GM21529 (cell line): ENCODE results near the gene NOMO2.
A peak's percentile ranks its signal among the peaks of the same experiment; 100 is the strongest.
"Not testable (repeated sequence)": the region's sequence is repeated elsewhere in the genome, so short reads cannot be mapped to it uniquely, and the experiment has no call there.

Source experiments
- ATAC-seq: cut with Tn5 transposase; IDR thresholded peaks from one replicate; pipeline ENCODE4 v1.9.1; 2021; ENCODE audit not compliant: unreplicated experiment

Gene NOMO2, protein sequence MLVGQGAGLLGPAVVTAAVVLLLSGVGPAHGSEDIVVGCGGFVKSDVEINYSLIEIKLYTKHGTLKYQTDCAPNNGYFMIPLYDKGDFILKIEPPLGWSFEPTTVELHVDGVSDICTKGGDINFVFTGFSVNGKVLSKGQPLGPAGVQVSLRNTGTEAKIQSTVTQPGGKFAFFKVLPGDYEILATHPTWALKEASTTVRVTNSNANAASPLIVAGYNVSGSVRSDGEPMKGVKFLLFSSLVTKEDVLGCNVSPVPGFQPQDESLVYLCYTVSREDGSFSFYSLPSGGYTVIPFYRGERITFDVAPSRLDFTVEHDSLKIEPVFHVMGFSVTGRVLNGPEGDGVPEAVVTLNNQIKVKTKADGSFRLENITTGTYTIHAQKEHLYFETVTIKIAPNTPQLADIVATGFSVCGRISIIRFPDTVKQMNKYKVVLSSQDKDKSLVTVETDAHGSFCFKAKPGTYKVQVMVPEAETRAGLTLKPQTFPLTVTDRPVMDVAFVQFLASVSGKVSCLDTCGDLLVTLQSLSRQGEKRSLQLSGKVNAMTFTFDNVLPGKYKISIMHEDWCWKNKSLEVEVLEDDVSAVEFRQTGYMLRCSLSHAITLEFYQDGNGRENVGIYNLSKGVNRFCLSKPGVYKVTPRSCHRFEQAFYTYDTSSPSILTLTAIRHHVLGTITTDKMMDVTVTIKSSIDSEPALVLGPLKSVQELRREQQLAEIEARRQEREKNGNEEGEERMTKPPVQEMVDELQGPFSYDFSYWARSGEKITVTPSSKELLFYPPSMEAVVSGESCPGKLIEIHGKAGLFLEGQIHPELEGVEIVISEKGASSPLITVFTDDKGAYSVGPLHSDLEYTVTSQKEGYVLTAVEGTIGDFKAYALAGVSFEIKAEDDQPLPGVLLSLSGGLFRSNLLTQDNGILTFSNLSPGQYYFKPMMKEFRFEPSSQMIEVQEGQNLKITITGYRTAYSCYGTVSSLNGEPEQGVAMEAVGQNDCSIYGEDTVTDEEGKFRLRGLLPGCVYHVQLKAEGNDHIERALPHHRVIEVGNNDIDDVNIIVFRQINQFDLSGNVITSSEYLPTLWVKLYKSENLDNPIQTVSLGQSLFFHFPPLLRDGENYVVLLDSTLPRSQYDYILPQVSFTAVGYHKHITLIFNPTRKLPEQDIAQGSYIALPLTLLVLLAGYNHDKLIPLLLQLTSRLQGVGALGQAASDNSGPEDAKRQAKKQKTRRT

DNA sequence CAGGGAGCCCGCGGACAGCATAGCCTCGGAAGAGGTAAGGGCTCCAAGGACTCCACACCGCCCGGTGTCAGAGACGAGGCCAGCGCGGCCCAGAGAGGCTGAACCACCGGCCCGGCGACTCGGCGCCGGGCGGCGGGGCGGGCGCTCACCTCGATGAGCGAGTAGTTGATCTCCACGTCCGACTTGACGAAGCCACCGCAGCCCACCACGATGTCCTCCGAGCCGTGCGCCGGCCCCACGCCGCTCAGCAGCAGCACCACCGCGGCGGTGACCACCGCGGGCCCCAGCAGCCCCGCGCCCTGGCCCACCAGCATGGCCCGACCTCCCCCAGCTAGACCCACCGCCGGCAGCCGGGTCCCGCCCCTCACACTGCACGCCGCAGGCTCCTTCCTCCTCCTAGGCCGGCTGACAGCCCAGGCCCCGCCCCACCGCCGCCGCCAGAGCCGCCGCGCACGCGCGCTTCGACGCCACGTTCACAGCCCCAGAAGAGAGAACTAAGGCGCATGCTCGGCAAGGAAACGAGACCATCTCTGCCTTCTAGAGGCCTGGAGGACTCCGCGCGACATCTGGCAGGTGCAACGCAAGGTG is at the start of gene NOMO2:
Gene NOMO2, minus strand, starts transcription at position 371 of the 588 bp plus-strand sequence. Its CDS starts 57 bp downstream, at position 314.
- ATAC-seq = peak; percentile 92

DNA sequence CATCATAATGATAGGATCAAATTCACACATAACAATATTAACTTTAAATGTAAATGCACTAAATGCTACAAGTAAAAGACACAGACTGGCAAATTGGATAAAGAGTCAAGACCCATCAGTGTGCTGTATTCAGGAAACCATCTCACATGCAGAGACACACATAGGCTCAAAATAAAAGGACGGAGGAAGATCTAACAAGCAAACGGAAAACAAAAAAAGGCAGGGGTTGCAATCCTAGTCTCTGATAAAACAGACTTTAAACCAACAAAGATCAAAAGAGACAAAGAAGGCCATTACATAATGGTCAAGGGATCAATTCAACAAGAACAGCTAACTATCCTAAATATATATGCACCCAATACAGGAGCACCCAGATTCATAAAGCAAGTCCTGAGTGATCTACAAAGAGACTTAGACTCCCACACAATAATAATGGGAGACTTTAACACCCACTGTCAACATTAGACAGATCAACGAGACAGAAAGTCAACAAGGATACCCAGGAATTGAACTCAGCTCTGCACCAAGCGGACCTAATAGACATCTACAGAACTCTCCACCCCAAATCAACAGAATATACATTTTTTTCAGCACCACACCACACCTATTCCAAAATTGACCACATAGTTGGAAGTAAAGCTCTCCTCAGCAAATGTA is 48.4 kb upstream of the NOMO2 start:
- not testable (repeated sequence) for ATAC-seq

DNA sequence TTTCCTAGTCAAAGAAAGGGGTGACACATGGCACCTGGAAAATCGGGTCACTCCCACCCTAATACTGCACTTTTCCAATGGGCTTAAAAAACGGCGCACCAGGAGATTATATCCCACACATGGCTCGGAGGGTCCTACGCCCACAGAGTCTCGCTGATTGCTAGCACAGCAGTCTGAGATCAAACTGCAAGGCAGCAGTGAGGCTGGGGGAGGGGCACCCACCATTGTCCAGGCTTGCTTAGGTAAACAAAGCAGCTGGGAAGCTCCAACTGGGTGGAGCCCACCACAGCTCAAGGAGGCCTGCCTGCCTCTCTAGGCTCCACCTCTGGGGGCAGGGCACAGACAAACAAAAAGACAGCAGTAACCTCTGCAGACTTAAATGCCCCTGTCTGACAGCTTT is 46.4 kb upstream of the NOMO2 start:
- ATAC-seq = not testable (repeated sequence)

DNA sequence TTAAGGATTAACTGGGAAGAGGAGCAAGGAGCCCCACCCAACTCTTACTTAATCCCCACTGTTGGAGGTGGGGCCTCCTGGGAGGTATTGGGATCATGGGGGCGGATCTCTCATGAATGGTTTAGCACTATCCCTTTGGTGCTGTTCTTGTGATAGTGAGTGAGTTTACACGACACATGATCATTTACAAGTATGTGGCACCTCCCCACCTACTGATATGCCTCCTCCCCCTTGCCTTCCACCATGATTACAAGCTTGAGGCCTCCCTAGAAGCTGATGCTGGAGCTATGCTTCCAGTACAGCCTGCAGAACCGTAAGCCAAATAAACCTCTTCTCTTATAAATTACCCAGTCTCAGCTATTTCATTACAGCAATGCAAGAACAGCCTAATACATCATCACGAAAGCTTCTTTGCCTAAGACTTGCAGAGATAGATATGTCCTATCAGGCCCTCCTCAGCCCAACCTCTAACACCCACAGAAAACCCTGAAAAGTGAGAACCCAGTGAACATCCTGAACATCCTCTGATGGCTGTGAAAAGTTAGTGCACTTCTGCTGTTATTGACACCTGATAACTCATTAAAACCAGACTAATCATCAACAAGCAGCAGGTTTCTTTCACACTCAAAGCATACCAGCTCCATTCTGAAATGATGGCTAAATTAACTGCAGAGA is 41.8 kb upstream of the NOMO2 start:
- not testable (repeated sequence) for ATAC-seq

DNA sequence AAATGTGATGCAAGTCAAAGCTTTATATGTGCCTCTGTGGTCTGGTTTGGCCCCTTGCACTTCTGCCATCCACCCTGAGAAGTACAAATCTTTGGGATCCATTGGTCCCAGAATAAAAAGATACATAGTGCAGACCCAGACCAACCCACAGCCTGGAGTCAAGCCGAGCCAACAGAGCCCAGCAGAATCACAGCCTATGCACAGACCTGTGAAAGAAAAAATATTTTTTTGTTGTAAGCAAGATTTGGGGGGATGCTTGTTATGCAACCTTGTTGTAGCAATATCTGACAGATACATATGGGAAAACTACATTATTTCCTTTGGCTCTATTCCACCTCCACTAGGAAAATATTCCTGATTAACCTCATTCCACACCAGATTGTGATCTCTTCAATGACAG is 36.7 kb upstream of the NOMO2 start:
- ATAC-seq = not testable (repeated sequence)

DNA sequence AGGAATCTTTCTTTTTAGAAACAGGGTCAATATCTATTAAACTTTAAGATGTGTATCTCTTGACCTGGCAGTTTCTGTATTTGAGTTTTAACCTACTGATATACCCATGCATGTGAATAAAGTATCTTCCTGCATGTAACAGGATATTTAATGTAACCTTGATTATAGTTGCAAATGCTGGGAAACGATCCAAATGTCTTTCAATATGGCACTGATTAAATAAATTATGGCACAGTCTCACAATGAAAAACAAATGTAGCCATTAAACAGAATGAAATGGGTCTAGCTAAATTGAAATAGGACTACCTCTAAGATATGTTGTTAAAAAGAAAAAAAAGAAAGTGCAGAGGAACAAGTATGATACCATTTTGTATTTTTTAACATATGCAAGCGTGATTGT is 35.8 kb upstream of the NOMO2 start:
- not testable (repeated sequence) for ATAC-seq

DNA sequence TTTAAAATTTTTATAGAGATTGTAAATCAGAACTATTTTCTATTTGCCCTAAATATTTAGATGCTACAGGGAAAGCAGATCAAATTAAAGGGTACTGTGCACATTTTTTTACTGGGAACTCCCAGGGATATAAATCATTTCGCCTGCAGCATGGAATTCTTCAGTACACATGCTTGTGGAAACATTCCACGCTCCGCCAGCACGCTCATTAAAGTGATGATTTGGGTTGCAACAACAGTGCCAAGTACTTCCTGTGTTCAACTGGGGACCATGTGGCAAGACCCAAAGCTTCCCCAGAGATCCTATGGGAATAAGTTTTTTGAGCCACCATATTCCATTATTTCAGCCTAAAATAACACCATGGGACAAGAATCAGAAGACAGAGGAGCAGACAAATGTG is 35.4 kb upstream of the NOMO2 start:
- not testable (repeated sequence) for ATAC-seq

DNA sequence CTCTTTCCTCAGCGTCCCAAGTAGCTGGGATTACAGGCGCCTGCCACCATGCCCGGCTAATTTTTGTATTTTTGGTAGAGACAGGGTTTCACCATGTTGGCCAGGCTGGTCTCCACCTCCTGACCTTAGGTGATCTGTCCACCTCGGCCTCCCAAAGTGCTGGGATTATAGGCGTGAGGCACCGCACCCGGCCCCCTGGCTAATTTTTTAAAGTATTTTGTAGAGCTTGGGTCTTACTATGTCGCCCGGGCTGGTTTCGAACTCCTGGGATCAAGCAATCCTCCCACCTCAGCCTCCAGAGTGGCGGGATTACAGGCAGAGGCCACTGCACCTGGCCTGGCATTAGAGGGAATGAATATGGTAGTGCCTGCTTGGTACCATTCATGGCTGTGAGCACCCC is 33.9 kb upstream of the NOMO2 start:
- not testable (repeated sequence) for ATAC-seq

DNA sequence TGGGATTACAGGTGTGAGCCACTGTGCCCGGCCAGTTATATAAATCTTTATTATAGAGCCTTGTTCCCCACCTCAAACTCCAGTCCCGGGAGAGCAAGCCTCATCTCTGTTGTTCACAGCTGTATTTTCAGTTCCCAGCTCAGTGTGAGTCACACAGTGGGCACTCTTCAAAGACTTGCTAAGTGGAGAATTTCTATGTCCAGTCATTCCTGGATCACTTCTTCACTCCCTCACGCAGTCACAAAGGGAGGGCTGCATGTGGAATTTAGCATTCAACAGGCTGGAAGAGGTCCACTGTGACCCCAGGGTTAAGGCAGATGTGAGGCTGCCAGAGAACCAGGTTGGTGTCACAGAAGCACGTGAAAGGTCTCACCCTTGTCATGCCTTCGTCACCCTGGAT is 33.0 kb upstream of the NOMO2 start:
- ATAC-seq = not testable (repeated sequence)

DNA sequence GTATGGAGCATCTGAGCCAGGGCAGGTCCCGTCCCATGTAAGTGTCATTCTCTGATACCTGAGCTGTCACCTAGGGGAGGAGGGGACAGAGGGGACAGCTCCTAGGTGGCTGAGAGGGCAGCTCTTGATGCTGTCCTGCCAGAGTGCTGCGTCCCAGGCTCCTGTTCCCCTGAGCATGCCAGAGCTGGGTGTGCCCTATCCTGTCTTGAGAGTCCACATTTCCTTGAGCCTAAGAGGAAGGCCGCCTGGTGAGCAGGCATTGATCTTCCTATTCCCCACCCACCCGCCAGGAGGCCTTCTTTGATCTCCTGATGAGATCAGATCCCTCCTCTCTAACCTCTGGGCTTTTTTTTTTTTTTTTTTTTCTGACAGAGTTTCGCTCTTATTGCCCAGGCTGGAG is 32.0 kb upstream of the NOMO2 start:
- ATAC-seq = not testable (repeated sequence)

DNA sequence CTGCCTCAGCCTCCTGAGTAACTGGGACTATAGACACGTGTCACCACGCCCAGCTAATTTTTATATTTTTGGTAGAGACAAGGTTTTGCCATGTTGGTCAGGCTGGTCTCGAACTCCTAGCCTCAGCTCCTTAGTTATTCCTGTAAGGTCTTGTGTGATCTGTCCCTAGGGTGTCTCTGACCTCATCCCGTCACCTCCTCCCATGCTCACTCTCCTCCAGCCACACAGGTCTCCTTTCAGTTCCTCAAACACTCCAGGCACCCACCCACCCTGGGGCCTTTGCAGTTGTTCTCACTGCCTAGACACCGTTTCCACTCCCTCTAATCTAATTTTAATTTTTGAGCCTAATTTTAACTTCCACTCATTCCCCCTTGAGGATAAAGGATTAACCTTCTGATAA is 31.1 kb upstream of the NOMO2 start:
- not testable (repeated sequence) for ATAC-seq

DNA sequence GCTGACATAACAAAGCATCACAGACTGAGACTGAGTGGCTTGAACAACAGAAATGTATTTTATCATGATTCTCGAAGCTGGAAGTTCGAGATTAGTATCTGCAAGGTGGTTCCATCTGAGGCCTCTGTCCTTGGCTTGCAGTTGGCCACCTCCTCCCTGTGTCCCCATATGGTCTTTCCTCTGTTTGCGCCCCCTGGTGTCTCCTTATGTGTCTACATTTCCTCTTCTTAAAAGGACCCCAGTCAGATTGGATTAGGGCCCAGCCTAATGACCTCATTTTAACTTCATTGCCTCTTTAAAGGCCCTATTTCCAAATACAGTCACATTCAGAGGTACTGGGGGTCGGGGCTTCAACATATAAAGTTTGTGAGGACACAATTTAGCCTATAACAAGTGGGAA is 30.0 kb upstream of the NOMO2 start:
- ATAC-seq = not testable (repeated sequence)

DNA sequence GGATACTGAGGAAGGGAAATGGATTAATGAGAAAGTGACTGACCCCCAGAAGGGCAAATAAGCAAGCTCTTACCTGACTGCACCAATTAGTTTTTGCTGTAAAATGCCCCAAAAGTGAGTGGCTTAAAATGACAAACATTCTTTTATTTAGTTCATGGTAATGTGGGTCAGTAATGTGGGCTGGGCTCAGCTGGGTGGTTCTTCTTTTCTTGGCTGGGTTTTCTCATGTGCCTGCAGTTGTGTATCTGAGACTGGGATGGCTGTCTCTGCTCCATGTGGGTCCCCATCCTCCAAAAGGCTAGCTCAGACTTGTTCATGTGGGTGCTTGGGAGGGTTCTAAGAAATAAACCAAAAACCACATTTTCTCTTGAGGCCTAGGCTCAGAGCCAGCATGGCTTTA is 29.5 kb upstream of the NOMO2 start:
- ATAC-seq = not testable (repeated sequence)

DNA sequence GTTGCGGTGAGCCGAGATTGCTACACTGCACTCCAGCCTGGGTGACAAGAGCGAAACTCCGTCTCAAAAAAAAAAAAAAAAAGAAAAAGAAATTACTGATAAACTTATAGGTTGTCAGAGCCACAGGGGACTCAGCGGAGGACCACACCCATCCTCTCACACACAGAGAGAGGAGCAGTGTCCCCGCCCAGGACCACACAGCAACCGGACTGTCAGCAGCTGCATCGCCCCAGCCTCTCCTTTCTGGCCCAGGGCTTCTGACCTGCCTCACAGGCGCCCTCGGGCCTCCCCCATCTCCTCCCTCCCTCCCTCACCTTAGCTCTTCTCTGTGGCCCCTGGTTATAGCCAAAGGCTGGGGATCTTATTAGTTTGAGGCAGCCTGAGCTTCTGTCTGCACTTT is 27.9 kb upstream of the NOMO2 start:
- ATAC-seq = not testable (repeated sequence)

DNA sequence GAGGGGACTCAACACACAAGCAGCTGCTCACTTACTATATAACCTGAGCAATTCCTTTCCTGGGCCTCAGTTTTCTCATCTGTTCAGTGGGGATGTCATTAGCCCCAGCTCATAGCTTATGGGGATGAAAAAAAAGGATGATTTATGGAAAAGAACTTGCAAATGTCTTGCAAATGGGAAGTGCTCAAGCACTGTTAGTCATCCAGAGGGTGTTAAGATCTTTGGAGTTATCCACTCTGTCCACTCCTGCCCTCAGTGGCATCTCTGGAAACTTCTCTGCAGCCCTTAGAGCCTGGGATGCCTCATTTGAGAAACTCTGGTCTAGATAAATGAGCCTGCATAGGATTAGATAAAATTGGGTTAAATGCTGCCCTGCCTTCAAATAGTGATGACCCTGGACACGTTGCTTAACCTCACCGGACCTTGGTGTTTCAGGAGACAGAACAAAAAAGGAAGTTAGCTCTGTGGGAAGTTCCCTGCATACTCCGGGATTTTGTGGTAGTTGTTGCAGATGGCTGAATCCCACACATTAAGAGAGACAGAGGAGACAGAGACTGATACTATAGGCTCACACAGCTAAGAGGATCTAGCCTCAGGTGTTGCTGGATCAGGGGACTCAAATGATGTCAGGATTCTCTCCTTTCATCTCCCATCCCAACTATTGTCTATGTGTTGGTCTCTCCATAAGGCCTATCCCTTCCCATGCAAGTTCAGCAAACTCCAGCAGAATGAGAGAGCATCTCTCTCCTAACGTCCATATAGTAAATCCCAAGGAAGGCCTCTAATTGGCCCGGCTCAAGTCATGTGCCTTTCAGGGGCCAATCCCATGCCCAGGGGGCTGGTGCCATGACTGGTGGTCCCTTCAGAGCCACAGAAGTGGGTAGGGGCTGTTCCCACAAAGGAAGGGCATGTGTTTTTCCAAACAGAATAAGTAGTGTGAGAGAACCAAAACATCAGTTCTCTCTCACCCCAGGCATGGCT is 25.0 kb upstream of the NOMO2 start:
- not testable (repeated sequence) for ATAC-seq

DNA sequence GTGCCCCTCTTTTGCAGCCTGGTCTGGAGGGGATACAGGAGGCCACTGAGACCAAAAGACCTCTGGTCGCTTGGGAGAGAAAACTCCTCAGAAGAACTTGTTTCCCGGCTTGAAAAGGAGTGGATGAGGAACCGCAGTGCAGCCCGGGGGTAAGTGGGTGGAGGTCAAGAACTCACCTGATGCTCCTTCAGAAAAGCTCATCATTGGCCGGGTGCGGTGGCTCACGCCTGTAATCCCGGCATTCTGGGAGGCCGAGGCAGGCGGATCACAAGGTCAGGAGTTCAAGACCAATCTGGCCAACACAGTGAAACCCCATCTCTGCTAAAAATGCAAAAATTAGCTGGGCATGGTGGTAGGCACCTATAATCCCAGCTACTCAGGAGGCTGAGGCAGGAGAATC is 23.9 kb upstream of the NOMO2 start:
- ATAC-seq = not testable (repeated sequence)

DNA sequence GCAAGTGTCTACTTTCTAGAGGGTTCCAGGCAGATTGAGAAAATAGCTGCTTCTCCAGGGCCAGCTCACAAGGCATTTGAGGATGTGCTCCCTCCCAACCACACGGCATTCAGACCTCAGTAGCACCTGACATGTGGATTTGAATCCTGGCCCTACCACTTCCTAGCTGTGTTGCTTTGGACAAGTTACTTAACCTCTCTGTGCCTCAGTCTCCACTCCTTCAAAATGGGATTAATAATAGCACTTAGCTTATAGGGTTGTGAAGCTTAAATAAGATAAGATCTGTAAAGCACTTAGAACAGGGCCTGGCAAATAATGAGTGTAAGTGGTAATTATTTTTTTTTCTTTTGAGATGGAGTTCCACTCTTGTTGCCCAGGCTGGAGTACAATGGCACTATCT is 21.0 kb upstream of the NOMO2 start:
- no peak for ATAC-seq

DNA sequence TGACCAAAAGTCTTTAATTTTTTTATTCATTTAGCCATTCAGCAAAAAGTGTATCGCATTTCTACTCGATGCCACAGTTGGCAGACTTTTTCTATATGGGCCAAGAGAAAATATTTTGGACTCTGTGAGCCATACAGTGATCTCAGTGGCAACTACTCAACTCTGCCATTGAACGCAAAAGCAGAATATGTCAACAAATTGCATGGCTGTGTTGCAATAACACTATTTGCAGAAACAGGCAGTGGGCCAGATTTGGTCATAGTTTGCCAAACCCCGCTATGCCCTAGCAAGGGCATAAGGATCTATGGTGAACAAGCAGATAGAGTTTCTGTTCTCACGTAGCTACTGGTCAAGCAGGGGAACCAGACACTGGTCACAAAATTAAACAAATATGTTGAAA is 18.5 kb upstream of the NOMO2 start:
- ATAC-seq = not testable (repeated sequence)
